T-helper 2 cell (primary cell): Measurements from ENCODE around the gene HRCT1.
A peak's percentile ranks its signal among the peaks of the same experiment; 100 is the strongest.
"Not testable (repeated sequence)": the region's sequence is repeated elsewhere in the genome, so short reads cannot be mapped to it uniquely, and the experiment has no call there.

Experiments
- DNase-seq, 5 experiments: peaks; one replicate each; pipeline versions ENCODE4 v3.0.0 to v3.0.0-alpha.2; 2012 to 2022
- total RNA-seq, 2 donors: gene quantifications; one replicate each; lab custom pipeline; 2026; lab: John Stamatoyannopoulos, UW

Gene HRCT1
- total RNA-seq: 0 reads per million in 2 donors

DNA sequence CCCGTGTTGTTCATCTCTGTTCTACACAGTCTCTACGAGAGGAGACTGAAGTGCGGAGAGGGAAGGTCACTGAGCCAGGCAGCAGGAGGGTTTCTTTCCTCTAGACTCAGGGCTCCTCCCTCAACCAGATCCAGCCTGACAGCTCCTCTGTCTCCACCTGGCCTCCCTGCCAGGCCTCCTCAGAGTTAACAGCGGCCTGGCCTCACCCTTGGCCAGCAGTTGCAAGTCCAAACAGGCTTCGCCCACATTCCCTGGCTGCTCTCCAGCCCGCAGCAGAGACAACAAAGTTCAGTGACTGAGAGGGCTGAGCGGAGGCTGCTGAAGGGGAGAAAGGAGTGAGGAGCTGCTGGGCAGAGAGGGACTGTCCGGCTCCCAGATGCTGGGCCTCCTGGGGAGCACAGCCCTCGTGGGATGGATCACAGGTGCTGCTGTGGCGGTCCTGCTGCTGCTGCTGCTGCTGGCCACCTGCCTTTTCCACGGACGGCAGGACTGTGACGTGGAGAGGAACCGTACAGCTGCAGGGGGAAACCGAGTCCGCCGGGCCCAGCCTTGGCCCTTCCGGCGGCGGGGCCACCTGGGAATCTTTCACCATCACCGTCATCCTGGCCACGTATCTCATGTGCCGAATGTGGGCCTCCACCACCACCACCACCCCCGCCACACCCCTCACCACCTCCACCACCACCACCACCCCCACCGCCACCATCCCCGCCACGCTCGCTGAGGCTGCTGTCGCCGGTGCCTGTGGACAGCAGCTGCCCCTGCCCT is at the start of gene HRCT1:
TSS of gene HRCT1 (plus strand) at position 291 of the 768 bp plus-strand sequence. CDS start at position 377, 86 bp downstream.
- DNase-seq: no peak

- DNase-seq: no peak
These were observed 49.8 kb upstream of the HRCT1 start for GRCh38 chr9:35856206-35856605.

- no peak for DNase-seq
These were observed 49.1 kb upstream of the HRCT1 start for GRCh38 chr9:35856882-35857281.

GRCh38 chr9:35858458-35858857 is 47.5 kb upstream of the HRCT1 start:
- DNase-seq: no peak

DNA sequence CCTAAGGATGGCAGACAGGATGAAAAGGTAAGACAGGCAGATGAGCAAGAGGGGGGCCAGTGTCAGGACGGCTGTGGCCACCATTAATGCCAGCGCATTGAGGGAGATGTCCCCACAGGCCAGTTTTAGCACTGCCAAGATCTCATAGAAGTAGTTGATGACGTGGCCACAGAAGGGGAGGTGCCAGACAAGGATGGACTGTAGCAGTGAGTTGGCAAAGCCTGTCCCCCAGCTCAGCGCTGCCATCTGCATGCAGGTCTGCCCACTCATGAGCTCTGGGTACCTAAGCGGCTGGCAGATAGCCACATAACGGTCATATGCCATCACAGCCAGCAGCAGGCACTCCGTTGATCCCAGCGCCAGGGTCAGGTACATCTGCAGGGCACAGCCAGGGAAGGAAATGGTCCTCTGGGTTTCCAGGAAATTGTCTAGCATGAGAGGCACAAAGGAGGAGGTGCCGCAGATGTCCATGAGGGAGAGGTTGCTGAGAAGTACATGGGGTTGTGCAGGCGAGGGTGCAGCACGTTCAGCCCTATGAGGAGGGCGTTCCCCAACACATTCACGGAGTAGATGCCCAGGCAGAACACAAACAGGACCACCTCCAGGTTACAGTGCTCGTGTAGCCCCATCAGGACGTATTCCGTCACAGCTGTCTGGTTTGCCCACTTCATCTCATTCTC is 46.6 kb upstream of the HRCT1 start:
- DNase-seq: peak in 1 of 5 experiments; percentile 27

DNA sequence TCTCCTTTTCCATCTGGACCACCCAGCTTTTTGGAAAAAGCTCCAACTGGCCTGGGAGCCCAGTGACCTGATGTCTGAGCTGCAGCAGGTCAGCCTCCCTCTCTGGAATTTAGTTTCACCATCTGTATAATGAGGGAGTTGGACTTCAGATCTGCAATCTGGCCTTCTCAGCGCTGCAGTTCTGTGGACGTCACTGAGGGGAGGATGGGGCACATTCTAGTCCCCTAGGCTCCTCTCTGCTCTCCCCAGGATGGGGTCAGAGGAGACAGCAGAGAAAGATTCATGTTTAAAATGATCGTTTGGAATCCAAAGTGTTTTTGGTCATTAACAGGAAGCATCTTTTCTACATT is 46.0 kb upstream of the HRCT1 start:
- no peak for DNase-seq

DNA sequence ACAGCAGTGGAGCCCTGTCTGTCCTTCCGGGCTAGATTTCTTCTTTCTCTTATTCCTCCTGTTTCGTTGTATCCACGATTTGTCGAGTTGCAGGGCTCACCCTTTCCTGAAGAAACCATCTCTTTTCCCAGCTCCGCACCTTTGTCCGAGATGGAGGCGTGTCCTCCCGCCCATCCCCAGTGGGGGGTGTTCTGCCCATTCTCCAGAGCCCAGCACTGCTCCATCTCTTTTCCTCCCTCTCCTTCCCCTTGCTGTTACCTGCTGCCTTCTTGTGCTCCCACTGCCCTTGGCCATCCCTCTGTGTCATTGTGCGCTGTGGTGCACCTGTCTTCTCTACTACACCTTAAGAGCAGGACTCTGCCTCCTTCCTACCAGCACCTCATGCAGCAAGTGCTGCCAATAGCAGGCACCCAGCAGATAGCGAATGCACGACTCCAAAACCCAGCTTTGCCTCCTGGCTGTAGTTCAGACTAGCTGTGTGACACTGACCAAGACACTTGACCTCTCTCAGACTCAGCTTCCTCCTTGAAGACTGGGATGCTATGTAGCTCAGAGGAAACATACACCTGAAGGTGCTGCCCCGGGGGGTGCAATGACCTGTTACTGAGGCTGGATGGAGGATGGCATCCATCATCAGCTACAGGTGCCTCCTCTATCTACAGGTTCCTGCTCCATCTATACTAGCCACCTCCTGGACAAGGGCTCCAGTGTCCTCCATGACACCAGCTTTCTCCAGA is 44.7 kb upstream of the HRCT1 start:
- no peak for DNase-seq

GRCh38 chr9:35862328-35862727 is 43.7 kb upstream of the HRCT1 start:
- no peak for DNase-seq

DNA sequence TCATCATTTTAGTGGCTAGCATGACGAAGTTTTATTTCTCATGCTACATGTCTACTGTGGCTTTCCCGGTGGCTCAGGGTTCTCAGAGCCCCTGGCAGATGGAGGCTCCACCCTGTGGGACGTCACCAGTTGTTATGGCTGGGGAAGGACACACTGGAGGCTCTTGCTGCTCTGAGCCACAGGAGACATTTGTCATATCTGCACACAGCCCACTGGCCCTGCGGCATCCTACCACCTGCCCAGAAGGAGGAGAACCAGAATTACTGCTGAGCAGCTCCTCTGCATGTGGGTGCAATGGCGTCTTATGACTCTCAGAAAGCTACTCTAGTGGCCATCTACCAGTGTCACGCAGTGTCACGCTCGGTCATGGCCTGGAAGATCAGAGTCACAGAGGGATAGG is 42.4 kb upstream of the HRCT1 start:
- no peak for DNase-seq

- DNase-seq: no peak
These were observed 41.2 kb upstream of the HRCT1 start for GRCh38 chr9:35864695-35865255.

- no peak for DNase-seq
These were observed 38.5 kb upstream of the HRCT1 start for GRCh38 chr9:35867538-35867937.

GRCh38 chr9:35868933-35869332 is 37.1 kb upstream of the HRCT1 start:
- no peak for DNase-seq

DNA sequence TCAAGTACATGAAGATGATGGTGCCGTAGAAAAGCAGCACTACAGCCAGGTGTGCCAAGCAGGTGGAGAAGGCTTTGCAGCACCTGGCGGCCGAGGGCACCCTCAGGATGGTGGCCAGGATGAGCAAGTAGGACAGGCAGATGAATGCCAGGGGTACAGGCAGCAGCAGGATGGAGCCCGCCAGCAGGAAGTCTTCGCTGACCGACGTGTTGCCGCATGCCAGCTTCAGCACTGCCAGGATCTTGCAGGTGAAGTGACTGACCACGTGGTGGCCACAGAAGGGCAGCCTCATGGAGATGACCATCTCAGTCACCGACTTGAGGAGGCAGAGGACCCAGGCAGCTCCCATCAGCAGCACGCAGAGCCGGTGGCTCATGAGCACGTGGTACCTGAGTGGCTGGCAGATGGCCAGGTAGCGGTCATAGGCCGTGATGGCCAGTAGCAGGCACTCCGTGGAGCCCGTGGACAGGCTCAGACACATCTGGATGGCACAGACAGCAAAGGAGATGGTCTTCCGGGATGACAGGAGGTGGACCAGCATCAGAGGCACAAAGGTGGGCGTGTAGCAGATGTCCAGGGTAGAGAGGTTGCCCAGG is 36.3 kb upstream of the HRCT1 start:
- DNase-seq: no peak

GRCh38 chr9:35870351-35870923 is 35.6 kb upstream of the HRCT1 start, which contains the start of gene OR13J1:
OR13J1 (minus strand) TSS chr9:35870401; CDS start chr9:35870401, 0 bp downstream.
- no peak for DNase-seq

- no peak for DNase-seq
These were observed 34.5 kb upstream of the HRCT1 start for GRCh38 chr9:35871545-35871944.

GRCh38 chr9:35872505-35872904 is 33.5 kb upstream of the HRCT1 start:
- no peak for DNase-seq

DNA sequence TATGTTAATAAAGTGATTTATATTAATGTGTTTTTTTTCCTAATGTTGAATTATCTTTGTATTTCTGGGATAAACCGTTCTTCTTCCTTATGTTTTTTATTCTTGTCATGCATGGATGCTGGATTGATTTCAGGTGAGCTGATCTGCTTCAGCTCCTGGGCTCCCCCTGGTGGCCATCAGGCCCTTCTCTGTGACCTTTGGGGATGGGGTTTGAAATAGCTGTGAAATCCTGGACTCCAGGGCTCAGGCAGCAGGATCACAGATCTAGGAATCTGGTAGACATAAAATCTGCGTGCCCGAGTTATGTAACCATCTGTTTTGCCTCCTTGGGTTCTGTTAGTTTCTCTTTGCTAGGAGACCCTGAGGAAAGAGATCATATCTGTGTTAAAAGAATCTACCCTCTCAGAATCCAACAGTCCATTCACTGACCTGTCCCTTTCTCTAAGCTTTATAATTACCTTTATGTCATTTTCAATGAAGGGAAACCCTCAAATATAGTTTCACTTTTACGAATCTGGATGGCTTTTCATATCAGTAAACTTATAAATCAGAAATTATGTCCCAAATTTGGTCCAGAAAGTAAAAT is 23.6 kb upstream of the HRCT1 start:
- DNase-seq: peak; percentile 56 to 75 (median 69)

GRCh38 chr9:35882996-35883395 is 23.0 kb upstream of the HRCT1 start:
- no peak for DNase-seq

- DNase-seq: not testable (repeated sequence)
These were observed 21.1 kb upstream of the HRCT1 start for GRCh38 chr9:35884908-35885307.

GRCh38 chr9:35891646-35892045 is 14.4 kb upstream of the HRCT1 start:
- no peak for DNase-seq

- DNase-seq: no peak
These were observed 14.0 kb upstream of the HRCT1 start for GRCh38 chr9:35892051-35892450.

GRCh38 chr9:35896570-35896969 is 9.4 kb upstream of the HRCT1 start:
- no peak for DNase-seq
